Glomerular endothelial cell (primary cell): ENCODE measurements around the gene C16orf96. TPM values are rescaled to one million over a fixed set of nuclear protein-coding genes. Genes with fewer than 3 reads are reported as not detected.
A peak's percentile ranks its signal among the peaks of the same experiment; 100 is the strongest.

Source experiments
- DNase-seq: peaks from one replicate; pipeline ENCODE4 v3.0.0-alpha.2; 2011; ENCODE audit warnings: low read depth, low spot score; ENCODE audit errors: extremely low read depth
- total RNA-seq: library from RNA; depleted of rRNA; stranded (reverse); fragments of >200 nt; gene quantifications from 2 replicates; pipeline ENCODE4 v1.2.3, GENCODE V29; 2015

The C16orf96 gene
- total RNA-seq, 1 donor from 2014 or later, result not detected

DNA sequence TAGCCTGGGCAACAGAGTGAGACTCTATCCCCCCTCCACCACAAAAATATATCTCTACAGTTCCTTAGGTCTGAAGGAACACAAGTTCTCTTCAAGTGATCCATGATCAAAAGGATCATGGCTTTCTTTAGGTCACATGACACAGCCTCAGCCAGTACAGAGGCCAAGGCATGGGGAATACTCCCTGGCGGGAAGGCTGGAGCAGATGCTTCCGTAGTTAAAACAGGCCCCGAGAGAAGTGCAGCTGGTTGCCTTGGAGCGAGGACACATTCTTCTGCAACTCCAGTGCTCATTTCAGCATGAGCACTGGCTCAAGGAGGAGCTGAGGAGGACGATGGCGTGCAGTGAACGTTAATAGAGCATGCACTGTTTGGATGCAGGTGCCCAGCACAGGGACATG, 31.1 kb upstream of the C16orf96 start:
- DNase-seq, result no peak

DNA sequence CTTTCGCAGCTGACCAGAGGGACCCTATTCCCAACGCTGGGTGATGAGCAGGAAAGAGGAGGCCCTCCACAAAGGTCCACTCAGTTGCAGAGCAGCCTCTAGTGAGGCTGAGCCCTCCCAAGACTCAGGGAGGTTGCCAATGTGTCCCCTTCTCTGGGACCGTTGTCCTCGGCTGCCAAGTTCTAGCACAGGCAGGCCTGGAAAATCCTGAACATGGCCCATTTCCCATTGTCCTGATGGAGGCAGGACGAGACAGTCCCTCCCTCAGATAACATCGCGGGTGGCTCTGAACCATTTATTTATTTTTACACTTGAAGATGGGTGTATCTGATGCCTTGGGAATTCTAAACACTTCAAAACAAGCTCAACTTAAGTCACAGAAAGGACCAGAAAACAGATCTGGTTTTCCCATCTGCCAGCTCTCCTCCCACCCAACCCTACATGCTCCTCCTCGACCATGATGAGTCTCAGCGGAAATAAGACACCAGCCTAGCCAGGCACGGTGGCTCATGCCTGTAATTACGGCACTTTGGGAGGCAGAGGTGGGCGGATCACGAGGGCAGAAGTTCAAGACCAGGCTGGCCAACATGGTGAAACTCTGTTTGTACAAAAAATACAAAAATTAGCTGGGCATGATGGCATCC, 30.4 kb upstream of the C16orf96 start:
- DNase-seq, result no peak

DNA sequence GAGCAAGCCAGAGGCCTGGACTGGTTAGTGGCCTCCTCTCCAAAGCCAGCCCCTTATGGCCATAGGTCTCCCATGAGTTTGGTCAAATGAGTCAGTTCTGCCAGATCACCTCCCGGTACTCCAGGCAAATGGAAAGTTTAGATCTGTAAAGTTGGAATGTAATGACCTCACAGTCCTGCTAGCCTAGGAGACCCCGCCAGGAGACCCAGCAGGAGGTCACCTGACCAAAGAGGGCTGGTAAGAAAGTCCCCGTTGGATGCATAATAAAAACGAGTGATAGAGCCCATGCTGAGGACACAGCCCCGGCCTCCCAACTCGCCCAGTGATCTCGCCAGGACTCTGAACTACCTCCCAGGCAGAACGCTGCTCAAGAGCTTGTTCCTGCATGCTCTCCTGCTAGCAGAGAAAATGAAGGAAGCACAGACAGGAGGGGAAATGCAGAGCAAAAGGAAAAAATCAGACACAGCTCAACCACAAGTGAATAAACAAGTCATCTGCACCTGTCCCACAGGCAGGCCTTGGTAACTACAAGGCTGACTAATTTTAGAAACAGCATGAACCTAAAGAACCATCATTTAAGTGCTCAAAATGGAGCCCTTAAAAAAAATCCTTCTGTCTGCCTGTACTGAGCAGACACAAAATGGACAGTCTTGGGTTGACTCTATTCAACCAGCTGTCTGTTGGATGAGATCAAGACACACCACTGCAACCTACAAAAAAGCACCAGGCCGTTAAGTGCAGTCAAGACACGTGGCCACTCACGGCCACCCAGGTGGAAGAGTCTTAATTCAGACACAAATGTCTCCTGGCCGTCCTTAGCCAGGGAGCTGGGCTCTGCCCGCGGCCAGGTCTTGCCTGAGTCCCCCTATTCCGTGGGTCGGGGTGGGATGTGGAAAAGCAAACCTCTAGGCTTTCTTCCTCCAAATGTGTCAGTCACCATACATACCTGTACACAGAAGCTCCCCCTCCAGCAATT, 26.8 kb upstream of the C16orf96 start:
- DNase-seq, result no peak

DNA sequence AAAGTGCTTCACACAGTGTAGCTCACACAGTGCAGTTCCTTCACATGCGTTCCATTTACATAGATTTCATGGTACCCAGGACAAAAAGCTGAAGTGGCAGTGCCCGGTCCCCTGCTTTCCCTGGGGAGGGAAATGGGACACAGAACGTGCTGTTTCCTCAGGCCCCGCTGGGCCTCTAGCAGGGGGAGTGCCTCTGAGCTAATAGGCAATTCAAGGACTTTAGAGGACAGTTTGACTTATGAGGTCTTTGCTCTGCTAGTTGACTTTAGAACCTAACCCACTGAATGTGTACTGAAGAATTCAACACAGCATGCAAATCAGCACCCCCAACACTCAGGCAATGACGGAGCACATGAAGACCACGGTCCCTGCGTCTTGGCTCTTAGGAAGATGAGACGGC, 24.3 kb upstream of the C16orf96 start:
- DNase-seq, result no peak

- DNase-seq, result no peak
Observed at GRCh38 chr16:4532238-4532637, 23.9 kb upstream of the C16orf96 start.

- no peak for DNase-seq
Observed at GRCh38 chr16:4533490-4533889, 22.6 kb upstream of the C16orf96 start.

- DNase-seq, result peak; percentile 48
Observed at GRCh38 chr16:4534151-4534790, 21.9 kb upstream of the C16orf96 start.

GRCh38 chr16:4535627-4536108, 20.5 kb upstream of the C16orf96 start:
- DNase-seq, result no peak

GRCh38 chr16:4536391-4537106, 19.6 kb upstream of the C16orf96 start:
- DNase-seq, result no peak

DNA sequence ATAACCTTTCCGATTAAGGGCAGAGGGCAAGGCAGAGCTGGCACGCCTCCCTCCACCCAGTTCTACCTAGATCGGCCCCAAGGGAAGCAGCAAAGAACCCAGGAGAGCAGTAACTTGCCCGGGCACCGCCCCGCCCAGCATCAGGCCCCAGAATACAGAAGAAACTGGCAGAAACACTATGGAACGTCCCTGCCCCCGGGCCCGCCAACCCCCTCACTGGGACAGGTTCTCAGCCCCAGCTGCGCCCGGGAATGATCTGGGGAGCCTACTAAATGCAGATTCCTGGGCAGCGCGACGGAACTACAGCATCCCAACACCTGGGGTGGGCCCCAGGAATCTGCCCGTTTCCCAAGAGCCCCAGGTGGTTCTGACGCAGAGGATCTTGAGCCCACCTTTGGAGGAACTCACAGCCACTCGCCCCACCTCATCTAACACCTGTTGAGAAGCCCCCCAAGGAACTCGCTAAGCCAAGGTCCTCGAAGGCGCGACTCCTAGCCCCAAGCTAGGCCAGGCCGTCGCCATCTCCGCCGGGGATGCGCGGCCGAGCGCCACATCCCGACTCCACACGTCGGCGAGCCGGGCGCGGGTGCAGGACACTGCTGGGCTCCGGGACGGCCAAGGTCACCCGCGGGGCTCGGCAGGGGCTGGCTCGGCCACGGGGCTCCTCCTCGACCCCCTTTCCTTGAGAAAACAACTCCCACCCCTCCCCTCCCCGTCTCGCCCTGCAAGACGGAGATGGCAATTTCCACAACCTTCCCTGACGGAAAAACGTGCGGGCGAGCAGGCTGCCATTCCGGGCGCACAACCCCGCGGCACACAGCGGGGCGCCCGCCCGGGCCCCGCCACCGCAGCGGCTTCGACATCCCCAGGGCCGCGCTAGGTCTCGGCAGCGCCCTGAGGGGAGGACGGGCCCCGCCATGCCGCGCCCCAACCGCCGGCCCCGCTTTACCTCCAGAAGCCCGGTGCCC, 18.5 kb upstream of the C16orf96 start:
- no peak for DNase-seq

- DNase-seq, result peak; percentile 64
Observed at GRCh38 chr16:4538350-4539235, 17.5 kb upstream of the C16orf96 start, which contains the start of gene CDIP1. Gene CDIP1 (minus strand): TSS chr16:4538773. CDS start chr16:4514130, 24,643 bp downstream.

DNA sequence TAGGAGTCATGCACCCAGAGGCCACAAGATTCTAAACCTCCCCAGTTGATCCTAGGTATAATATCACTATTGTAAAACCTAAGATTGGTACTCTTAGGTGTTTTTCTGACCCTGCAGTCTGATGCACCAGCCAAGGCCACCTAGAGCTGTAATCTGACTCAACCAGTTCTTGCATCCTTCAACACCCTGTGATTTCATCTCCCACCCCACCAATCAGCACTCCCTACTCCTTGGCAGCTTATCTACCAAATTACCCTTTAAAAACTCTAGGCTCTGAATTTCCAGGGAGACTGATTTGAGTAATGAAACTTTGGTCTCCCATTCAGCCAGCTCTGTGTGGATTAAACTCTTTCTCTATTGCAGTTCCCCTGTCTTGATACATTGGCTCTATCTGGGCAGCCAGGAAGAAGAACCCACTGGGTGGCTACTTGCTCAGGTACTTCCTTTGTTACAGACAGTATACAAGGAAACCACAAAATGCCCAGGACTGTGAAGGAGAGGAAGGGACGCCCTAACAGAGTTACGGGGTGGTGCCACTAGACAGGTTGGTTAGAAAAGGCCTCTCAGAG, 16.3 kb upstream of the C16orf96 start:
- no peak for DNase-seq

DNA sequence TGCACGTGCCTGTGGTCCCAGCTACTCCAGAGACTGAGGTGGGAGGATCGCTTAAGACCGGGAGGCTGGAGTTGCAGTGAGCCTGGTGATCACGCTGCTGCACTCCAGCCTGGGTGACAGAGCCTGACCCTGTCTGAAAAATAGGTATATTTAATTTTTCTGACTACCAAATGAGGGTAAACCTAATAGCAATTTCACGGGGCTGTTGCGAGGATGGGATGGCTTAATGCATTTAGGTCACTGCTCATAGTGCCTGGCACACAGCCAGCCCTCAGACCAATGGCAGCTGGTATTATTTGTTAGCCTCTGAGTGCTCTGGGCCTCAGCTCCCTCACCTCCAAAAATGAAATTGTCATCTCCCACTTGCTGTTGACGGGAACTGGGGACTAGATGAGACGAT, 11.7 kb upstream of the C16orf96 start:
- no peak for DNase-seq

DNA sequence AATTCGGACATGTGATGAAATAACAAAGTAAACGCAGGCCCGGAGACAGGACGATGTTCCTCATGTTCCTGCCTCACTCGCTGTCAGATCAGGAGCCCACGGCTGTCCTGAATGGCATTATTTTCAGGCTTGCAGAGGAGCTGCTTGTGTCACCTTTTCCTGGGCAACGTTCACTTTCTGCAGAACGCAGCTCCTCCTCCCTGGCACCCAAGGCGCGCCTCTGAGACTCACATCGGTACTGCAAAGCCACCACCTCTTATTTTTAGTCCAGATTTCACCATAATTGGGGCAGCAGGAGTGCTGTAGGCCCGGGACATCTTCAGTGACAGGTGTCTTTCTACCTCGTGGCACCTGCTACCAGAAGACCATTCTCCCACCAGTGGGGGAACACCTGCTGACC, 8.0 kb upstream of the C16orf96 start:
- no peak for DNase-seq

GRCh38 chr16:4550591-4550990, 5.5 kb upstream of the C16orf96 start:
- no peak for DNase-seq

DNA sequence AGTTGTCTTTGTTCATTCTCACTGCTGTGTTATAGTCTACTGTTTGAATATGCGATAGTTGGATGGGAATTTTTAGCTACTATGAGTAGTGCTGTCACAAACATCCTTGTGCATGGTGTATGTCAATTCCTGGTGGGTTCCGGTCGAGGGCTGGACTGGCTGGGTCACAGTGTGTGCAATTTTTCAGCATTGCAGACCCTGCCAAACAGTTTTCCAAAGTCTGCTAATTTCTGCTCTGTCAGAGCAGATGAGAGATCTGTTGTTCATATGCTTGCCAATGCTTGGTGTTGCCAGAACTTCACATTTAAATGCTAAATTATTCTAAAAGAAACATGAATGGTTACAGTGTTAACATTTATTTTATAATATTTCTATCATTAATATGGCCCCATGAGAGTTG, 3.6 kb upstream of the C16orf96 start:
- DNase-seq, result no peak

GRCh38 chr16:4556580-4556979, 440 bp downstream of the C16orf96 start:
- no peak for DNase-seq

DNA sequence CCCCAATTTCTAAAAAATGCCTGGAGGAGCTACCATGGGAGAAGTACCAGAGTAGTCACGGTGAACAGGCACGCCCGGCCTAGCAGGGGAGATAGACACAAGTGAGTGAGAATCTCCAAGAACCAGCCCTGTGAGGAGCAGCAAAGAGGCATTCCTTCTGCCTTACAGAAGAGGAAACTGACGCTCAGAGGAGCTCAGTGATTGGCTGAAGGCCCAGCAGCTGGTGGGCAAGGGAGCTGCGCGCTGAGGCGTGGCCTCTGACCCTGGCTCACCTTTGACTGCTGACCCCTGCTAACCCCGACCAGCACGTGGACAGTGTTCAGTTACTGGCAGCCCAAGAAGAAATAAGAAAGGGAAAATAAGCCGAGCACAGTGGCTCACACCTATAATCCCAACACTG, 1.8 kb downstream of the C16orf96 start:
- no peak for DNase-seq
